Measurements from ENCODE around the gene KIAA0825.

DNA sequence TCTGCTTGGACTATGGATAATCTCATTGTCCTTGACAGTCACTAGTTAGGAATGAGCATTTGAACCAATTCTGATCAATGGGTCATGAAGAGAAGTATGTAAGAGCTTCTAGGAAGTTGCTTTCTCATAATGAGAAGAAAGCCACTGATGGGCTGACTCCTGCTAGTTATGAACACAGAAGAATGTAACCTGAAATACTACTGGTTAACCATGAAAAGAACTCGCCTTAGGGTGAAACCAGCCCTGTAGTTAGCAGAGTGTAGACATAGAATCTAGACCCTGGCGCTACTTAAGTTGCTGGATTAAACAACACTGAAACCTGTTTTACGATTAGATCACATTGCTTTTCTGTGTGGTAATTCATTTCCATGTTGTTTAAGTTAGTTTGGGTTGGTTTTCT is 26.6 kb upstream of the KIAA0825 start:
- TF ChIP-seq, protein P1, sequence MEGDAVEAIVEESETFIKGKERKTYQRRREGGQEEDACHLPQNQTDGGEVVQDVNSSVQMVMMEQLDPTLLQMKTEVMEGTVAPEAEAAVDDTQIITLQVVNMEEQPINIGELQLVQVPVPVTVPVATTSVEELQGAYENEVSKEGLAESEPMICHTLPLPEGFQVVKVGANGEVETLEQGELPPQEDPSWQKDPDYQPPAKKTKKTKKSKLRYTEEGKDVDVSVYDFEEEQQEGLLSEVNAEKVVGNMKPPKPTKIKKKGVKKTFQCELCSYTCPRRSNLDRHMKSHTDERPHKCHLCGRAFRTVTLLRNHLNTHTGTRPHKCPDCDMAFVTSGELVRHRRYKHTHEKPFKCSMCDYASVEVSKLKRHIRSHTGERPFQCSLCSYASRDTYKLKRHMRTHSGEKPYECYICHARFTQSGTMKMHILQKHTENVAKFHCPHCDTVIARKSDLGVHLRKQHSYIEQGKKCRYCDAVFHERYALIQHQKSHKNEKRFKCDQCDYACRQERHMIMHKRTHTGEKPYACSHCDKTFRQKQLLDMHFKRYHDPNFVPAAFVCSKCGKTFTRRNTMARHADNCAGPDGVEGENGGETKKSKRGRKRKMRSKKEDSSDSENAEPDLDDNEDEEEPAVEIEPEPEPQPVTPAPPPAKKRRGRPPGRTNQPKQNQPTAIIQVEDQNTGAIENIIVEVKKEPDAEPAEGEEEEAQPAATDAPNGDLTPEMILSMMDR (IDR thresholded peaks at IDR 0.05): no peak
- TF ChIP-seq POLR2A (IDR thresholded peaks at IDR 0.05): no peak

All from adrenal gland (tissue), 5 donors.